WTC11 (cell line): Measurements from ENCODE around the gene TENT4B.

Source experiments
- KAT7 ChIP-seq: sonication (generic); formaldehyde crosslinking; IDR thresholded peaks from 2 replicates; pipeline ENCODE4 v1.8.1; 2023; ENCODE audit warnings: missing genetic modification reagents, mild to moderate bottlenecking, borderline replicate concordance
- SP1 ChIP-seq: sonication (generic); formaldehyde crosslinking; conservative IDR thresholded peaks from 2 replicates; pipeline ENCODE4 v1.8.1; 2022; ENCODE audit warnings: missing genetic modification reagents
- TCF7 ChIP-seq: sonication (generic); formaldehyde crosslinking; IDR thresholded peaks from 2 replicates; pipeline ENCODE4 v1.8.0; 2022; ENCODE audit warnings: mild to moderate bottlenecking, low read depth, missing genetic modification reagents, moderate library complexity
- TEAD4 ChIP-seq: sonication (generic); formaldehyde crosslinking; IDR thresholded peaks from 2 replicates; pipeline ENCODE4 v1.8.0; 2022; ENCODE audit warnings: mild to moderate bottlenecking, missing genetic modification reagents
- ZNF671 ChIP-seq: fragments of 250-450 bp; sonication (Bioruptor Pico); IDR thresholded peaks from 2 replicates; pipeline ENCODE4 v1.8.0; 2021; ENCODE audit warnings: mild to moderate bottlenecking
- TF ChIP-seq, protein P1 (sequence below): fragments of 200-600 bp; IDR thresholded peaks from 2 replicates; pipeline ENCODE4 v1.8.0; 2022; ENCODE audit warnings: antibody characterized with exemption
- TF ChIP-seq, protein P2 (sequence below): sonication (generic); formaldehyde crosslinking; IDR thresholded peaks from 2 replicates; pipeline ENCODE4 v1.8.0; 2022; ENCODE audit warnings: mild to moderate bottlenecking, missing genetic modification reagents
- TF ChIP-seq, protein P3 (sequence below): sonication (generic); formaldehyde crosslinking; IDR thresholded peaks from 2 replicates; pipeline ENCODE4 v1.8.1; 2023; ENCODE audit warnings: mild to moderate bottlenecking, moderate library complexity, missing genetic modification reagents
- TF ChIP-seq, protein P4 (sequence below): sonication (generic); formaldehyde crosslinking; IDR thresholded peaks from 2 replicates; pipeline ENCODE4 v1.8.1; 2023; ENCODE audit warnings: mild to moderate bottlenecking, missing genetic modification reagents, moderate library complexity
- TF ChIP-seq, protein P5 (sequence below): sonication (generic); formaldehyde crosslinking; IDR thresholded peaks from 2 replicates; pipeline ENCODE4 v1.8.0; 2022; ENCODE audit warnings: mild to moderate bottlenecking, missing genetic modification reagents
- TF ChIP-seq, protein P6 (sequence below): sonication (generic); formaldehyde crosslinking; IDR thresholded peaks from 2 replicates; pipeline ENCODE4 v1.8.1; 2023; ENCODE audit warnings: mild to moderate bottlenecking, missing genetic modification reagents, moderate library complexity

DNA sequence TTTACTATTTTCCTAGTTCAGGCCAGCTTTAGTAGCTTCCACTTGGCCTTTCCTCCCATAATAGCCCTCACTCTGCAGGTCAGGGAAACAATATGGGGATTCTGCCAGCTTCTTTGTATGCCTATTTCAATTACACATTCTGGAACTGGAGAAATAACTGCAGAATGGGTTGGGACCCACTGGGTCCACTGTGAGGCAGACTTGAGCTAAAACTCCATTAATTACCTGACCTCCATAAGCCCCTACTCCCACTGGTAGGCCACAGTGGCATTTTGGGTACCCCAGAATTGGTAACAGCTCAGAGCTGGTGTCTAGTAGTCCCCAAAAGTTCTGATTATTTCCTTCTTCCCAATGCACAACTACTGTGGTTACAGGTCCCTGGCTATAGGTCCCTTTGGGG is 16.7 kb upstream of the TENT4B start:
- TF ChIP-seq, protein P1, sequence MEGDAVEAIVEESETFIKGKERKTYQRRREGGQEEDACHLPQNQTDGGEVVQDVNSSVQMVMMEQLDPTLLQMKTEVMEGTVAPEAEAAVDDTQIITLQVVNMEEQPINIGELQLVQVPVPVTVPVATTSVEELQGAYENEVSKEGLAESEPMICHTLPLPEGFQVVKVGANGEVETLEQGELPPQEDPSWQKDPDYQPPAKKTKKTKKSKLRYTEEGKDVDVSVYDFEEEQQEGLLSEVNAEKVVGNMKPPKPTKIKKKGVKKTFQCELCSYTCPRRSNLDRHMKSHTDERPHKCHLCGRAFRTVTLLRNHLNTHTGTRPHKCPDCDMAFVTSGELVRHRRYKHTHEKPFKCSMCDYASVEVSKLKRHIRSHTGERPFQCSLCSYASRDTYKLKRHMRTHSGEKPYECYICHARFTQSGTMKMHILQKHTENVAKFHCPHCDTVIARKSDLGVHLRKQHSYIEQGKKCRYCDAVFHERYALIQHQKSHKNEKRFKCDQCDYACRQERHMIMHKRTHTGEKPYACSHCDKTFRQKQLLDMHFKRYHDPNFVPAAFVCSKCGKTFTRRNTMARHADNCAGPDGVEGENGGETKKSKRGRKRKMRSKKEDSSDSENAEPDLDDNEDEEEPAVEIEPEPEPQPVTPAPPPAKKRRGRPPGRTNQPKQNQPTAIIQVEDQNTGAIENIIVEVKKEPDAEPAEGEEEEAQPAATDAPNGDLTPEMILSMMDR: no peak
- no peak for TF ChIP-seq KAT7 (CRISPR knock-in tag)
- TF ChIP-seq TEAD4 (CRISPR knock-in tag): no peak
- TF ChIP-seq, protein P2, sequence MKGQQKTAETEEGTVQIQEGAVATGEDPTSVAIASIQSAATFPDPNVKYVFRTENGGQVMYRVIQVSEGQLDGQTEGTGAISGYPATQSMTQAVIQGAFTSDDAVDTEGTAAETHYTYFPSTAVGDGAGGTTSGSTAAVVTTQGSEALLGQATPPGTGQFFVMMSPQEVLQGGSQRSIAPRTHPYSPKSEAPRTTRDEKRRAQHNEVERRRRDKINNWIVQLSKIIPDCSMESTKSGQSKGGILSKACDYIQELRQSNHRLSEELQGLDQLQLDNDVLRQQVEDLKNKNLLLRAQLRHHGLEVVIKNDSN (CRISPR knock-in tag): no peak
- TF ChIP-seq, protein P3, sequence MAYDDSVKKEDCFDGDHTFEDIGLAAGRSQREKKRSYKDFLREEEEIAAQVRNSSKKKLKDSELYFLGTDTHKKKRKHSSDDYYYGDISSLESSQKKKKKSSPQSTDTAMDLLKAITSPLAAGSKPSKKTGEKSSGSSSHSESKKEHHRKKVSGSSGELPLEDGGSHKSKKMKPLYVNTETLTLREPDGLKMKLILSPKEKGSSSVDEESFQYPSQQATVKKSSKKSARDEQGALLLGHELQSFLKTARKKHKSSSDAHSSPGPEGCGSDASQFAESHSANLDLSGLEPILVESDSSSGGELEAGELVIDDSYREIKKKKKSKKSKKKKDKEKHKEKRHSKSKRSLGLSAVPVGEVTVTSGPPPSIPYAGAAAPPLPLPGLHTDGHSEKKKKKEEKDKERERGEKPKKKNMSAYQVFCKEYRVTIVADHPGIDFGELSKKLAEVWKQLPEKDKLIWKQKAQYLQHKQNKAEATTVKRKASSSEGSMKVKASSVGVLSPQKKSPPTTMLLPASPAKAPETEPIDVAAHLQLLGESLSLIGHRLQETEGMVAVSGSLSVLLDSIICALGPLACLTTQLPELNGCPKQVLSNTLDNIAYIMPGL (CRISPR knock-in tag): no peak
- TF ChIP-seq ZNF671: no peak
- TF ChIP-seq TCF7 (CRISPR knock-in tag): no peak
- TF ChIP-seq, protein P4, sequence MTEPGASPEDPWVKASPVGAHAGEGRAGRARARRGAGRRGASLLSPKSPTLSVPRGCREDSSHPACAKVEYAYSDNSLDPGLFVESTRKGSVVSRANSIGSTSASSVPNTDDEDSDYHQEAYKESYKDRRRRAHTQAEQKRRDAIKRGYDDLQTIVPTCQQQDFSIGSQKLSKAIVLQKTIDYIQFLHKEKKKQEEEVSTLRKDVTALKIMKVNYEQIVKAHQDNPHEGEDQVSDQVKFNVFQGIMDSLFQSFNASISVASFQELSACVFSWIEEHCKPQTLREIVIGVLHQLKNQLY: no peak
- TF ChIP-seq, protein P5, sequence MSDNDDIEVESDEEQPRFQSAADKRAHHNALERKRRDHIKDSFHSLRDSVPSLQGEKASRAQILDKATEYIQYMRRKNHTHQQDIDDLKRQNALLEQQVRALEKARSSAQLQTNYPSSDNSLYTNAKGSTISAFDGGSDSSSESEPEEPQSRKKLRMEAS (CRISPR knock-in tag): no peak
- TF ChIP-seq, protein P6, sequence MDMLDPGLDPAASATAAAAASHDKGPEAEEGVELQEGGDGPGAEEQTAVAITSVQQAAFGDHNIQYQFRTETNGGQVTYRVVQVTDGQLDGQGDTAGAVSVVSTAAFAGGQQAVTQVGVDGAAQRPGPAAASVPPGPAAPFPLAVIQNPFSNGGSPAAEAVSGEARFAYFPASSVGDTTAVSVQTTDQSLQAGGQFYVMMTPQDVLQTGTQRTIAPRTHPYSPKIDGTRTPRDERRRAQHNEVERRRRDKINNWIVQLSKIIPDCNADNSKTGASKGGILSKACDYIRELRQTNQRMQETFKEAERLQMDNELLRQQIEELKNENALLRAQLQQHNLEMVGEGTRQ (CRISPR knock-in tag): no peak
- no peak for TF ChIP-seq SP1 (CRISPR knock-in tag)
